Measurements from ENCODE around the gene BSDC1.

GRCh38 chr1:32413507-32414185 lies 19.4 kb upstream of the BSDC1 start:
- TF ChIP-seq, protein P1, sequence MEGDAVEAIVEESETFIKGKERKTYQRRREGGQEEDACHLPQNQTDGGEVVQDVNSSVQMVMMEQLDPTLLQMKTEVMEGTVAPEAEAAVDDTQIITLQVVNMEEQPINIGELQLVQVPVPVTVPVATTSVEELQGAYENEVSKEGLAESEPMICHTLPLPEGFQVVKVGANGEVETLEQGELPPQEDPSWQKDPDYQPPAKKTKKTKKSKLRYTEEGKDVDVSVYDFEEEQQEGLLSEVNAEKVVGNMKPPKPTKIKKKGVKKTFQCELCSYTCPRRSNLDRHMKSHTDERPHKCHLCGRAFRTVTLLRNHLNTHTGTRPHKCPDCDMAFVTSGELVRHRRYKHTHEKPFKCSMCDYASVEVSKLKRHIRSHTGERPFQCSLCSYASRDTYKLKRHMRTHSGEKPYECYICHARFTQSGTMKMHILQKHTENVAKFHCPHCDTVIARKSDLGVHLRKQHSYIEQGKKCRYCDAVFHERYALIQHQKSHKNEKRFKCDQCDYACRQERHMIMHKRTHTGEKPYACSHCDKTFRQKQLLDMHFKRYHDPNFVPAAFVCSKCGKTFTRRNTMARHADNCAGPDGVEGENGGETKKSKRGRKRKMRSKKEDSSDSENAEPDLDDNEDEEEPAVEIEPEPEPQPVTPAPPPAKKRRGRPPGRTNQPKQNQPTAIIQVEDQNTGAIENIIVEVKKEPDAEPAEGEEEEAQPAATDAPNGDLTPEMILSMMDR (IDR thresholded peaks at IDR 0.05): peak; percentile 76
- TF ChIP-seq ZFX (IDR thresholded peaks at IDR 0.05; ENCODE audit: borderline replicate concordance): no peak

Data from 22Rv1 (cell line).